Umbilical cord (tissue), 2 donors: ENCODE data around the gene EEF2K. TPM values are rescaled to one million over a fixed set of nuclear protein-coding genes. Genes with fewer than 3 reads are reported as not detected.
A peak's percentile ranks its signal among the peaks of the same experiment; 100 is the strongest.

Experiments used
- DNase-seq: peaks from one replicate; pipeline ENCODE4 v3.0.0-alpha.2; 2015; ENCODE audit warnings: low spot score
- total RNA-seq: library from RNA; depleted of rRNA; stranded (reverse); fragments of >200 nt; gene quantifications from one replicate; pipeline ENCODE4 v1.2.3, GENCODE V29; 2014; ENCODE audit warnings: low replicate concordance; ENCODE audit not compliant: insufficient read depth

The EEF2K gene
- total RNA-seq, 1 donor from 2014 or later: 20.5 TPM

GRCh38 chr16:22330326-22330725 is 124.2 kb downstream of the EEF2K start:
- peak; percentile 32 for DNase-seq

GRCh38 chr16:22333457-22333994 is 127.4 kb downstream of the EEF2K start:
- peak; percentile 25 for DNase-seq

GRCh38 chr16:22335668-22336246 is 129.7 kb downstream of the EEF2K start:
- DNase-seq: no peak

GRCh38 chr16:22336581-22336980 is 130.5 kb downstream of the EEF2K start:
- no peak for DNase-seq

- DNase-seq: no peak
Observed at GRCh38 chr16:22337045-22337444, 131.0 kb downstream of the EEF2K start.

GRCh38 chr16:22337849-22338635 is 132.0 kb downstream of the EEF2K start:
- no peak for DNase-seq

Other genes with a start within 250 kb of the EEF2K start
- 14.4 TPM for gene PDZD9, start 205.2 kb upstream of the EEF2K start, total RNA-seq
- 25.8 TPM for gene MOSMO, start 198.2 kb upstream of the EEF2K start, total RNA-seq
- 0.72 TPM for gene VWA3A, start 113.7 kb upstream of the EEF2K start, total RNA-seq
- not detected for gene SDR42E2, start 43.8 kb upstream of the EEF2K start, total RNA-seq
- 58.3 TPM for gene POLR3E, start 91.1 kb downstream of the EEF2K start, total RNA-seq
- 32.7 TPM for gene CDR2, start 168.3 kb downstream of the EEF2K start, total RNA-seq